HepG2 (cell line): ENCODE results near the gene KRT77.

ENCODE experiments used
- RNF219 ChIP-seq: sonication (generic); formaldehyde crosslinking; IDR thresholded peaks from 2 replicates; pipeline ENCODE4 v1.5.0; 2020; ENCODE audit warnings: mild to moderate bottlenecking, missing genetic modification reagents
- ZKSCAN8 ChIP-seq: IDR thresholded peaks from 2 replicates; pipeline ENCODE4 v1.6.1; 2016; ENCODE audit warnings: borderline replicate concordance, missing genetic modification reagents, missing compliant biosample characterization

- no peak for TF ChIP-seq RNF219 (CRISPR knock-in tag)
- no peak for TF ChIP-seq ZKSCAN8
Observed at GRCh38 chr12:52662093-52662917, 41.0 kb downstream of the KRT77 start.
